B cell (primary cell): ENCODE data around the gene ATP11A. TPM values are rescaled to one million over a fixed set of nuclear protein-coding genes. Genes with fewer than 3 reads are reported as not detected.

Source experiments
- ATAC-seq: fragments of 200-7000 bp; cut with Tn5 transposase; one replicate; pipeline ENCODE4 v1.10.0; 2021; ENCODE audit warnings: low read depth, mild to moderate bottlenecking, moderate number of reproducible peaks, moderate library complexity
- CTCF ChIA-PET: fragments of 350-600 bp; sonication (Branson Sonifier 250); formaldehyde crosslinking; loops from one replicate; lab custom pipeline; 2021; ENCODE audit warnings: antibody characterized with exemption, inconsistent platforms; lab: Charles Lee
- POLR2A ChIA-PET: fragments of 350-600 bp; sonication (Branson Sonifier 250); formaldehyde crosslinking; loops from one replicate; lab custom pipeline; 2021; ENCODE audit warnings: antibody characterized with exemption; lab: Charles Lee
- DNase-seq: peaks from one replicate; pipeline ENCODE4 v3.0.0; 2013
- H2AFZ ChIP-seq: 2 replicates; pipeline ENCODE4 v1.6.1; 2012; ENCODE audit warnings: mild to moderate bottlenecking, low read depth, low read length; ENCODE audit not compliant: insufficient read depth, poor library complexity, severe bottlenecking
- H3K27ac ChIP-seq, 2 donors: 1 replicate in 1 of 2; 2 replicates in 1 of 2; pipeline ENCODE4 v1.5.1; 2012 to 2013; ENCODE audit warnings: low read length in 2 of 2, mild to moderate bottlenecking in 2 of 2, moderate library complexity in 1 of 2
- H3K27me3 ChIP-seq, 4 experiments: fragments of 200-600 bp in 1 of 4; sonication (generic) in 1 of 4; replicated peaks in 1 of 4; 1 replicate in 2 of 4; 2 replicates in 2 of 4; pipeline versions ENCODE4 v1.6.1 to v1.7.0; 2013 to 2016; ENCODE audit warnings: low read length in 3 of 4, mild to moderate bottlenecking in 2 of 4, mixed read lengths in 1 of 4, moderate library complexity in 1 of 4; ENCODE audit not compliant: insufficient read depth in 4 of 4, control insufficient read depth in 3 of 4; ENCODE audit errors: control extremely low read depth in 1 of 4
- H3K36me3 ChIP-seq, 2 experiments: replicated peaks in 1 of 2; 1 replicate in 1 of 2; 2 replicates in 1 of 2; pipeline versions ENCODE4 v1.6.1 to v1.7.1; 2013; ENCODE audit warnings: low read length in 1 of 2; ENCODE audit not compliant: insufficient read depth in 2 of 2, control insufficient read depth in 1 of 2; ENCODE audit errors: control extremely low read depth in 1 of 2, extremely low read depth in 1 of 2
- H3K4me1 ChIP-seq, 2 donors: fragments of 200-600 bp in 1 of 2; sonication (generic) in 1 of 2; 1 replicate in 1 of 2; 2 replicates in 1 of 2; pipeline versions ENCODE4 v1.5.1 to v1.6.1; 2013 to 2017; ENCODE audit warnings: low read length in 2 of 2; ENCODE audit not compliant: control insufficient read depth in 2 of 2, insufficient read depth in 2 of 2
- H3K4me2 ChIP-seq: replicated peaks from 2 replicates; pipeline ENCODE3; 2012; ENCODE audit warnings: mild to moderate bottlenecking, low read depth, low read length; ENCODE audit not compliant: poor library complexity, severe bottlenecking
- H3K4me3 ChIP-seq, 5 experiments: fragments of 200-600 bp in 1 of 5; sonication (generic) in 1 of 5; 1 replicate in 3 of 5; 2 replicates in 2 of 5; pipeline versions ENCODE4 v1.5.1 to v1.7.0; 2011 to 2016; ENCODE audit warnings: low read length in 4 of 5, mild to moderate bottlenecking in 4 of 5, low read depth in 2 of 5, control low read depth in 1 of 5, moderate library complexity in 1 of 5; ENCODE audit not compliant: insufficient read depth in 1 of 5; ENCODE audit errors: control extremely low read depth in 1 of 5, extremely low read depth in 1 of 5
- H3K79me2 ChIP-seq: fragments of 200-600 bp; sonication (generic); one replicate; pipeline ENCODE4 v1.6.0; 2016; ENCODE audit warnings: low read length; ENCODE audit not compliant: control insufficient read depth, insufficient read depth
- H3K9ac ChIP-seq: fragments of 200-600 bp; sonication (generic); 2 replicates; pipeline ENCODE4 v1.6.1; 2017; ENCODE audit warnings: mild to moderate bottlenecking, low read length, moderate library complexity
- H3K9me3 ChIP-seq, 3 donors: one replicate each; pipeline versions ENCODE4 v1.6.1 to v1.7.1; 2013; ENCODE audit warnings: low read length in 2 of 3; ENCODE audit not compliant: control insufficient read depth in 2 of 3, insufficient read depth in 1 of 3; ENCODE audit errors: control extremely low read depth in 1 of 3
- H4K20me1 ChIP-seq: 2 replicates; pipeline ENCODE4 v1.6.0; 2012; ENCODE audit warnings: mild to moderate bottlenecking, low read length; ENCODE audit not compliant: insufficient read depth, control insufficient read depth, poor library complexity, severe bottlenecking
- H3K27ac Mint-ChIP-seq: one replicate; pipeline ENCODE4 v1.8.0; 2021; ENCODE audit warnings: mixed read lengths
- H3K27me3 Mint-ChIP-seq: one replicate; pipeline ENCODE4 v1.8.0; 2021; ENCODE audit warnings: mixed read lengths
- H3K4me1 Mint-ChIP-seq: one replicate; pipeline ENCODE4 v1.8.0; 2021; ENCODE audit warnings: mixed read lengths
- H3K4me3 Mint-ChIP-seq: one replicate; pipeline ENCODE4 v1.8.0; 2021; ENCODE audit warnings: mixed read lengths
- H3K9me3 Mint-ChIP-seq: one replicate; pipeline ENCODE4 v1.8.0; 2022; ENCODE audit warnings: mixed read lengths; ENCODE audit not compliant: insufficient read depth
- CTCF ChIP-seq: fragments of 200-600 bp; IDR thresholded peaks from one replicate; pipeline ENCODE4 v1.8.0; 2022; ENCODE audit warnings: antibody characterized with exemption, mild to moderate bottlenecking
- EZH2 ChIP-seq: IDR thresholded peaks from 2 replicates; pipeline ENCODE4 v1.6.1; 2012; ENCODE audit warnings: borderline replicate concordance, low read depth, mild to moderate bottlenecking, moderate library complexity, low read length; ENCODE audit not compliant: insufficient read depth, poor library complexity, severe bottlenecking
- WGBS: methylation state at CpG from one replicate; pipeline ENCODE4 v1.1.5; 2013; ENCODE audit warnings: missing lambda C conversion rate; ENCODE audit not compliant: insufficient coverage; 5-methylcytosine and 5-hydroxymethylcytosine counted together
- intact Hi-C: fragments of 100-400 bp; cut with micrococcal nuclease; formaldehyde crosslinking; loops from one replicate; pipeline ENCODE4 v1.10.0; 2022
- polyA plus RNA-seq: library from polyadenylated mRNA; depleted of rRNA; stranded (reverse); fragments of >200 nt; gene quantifications from 2 replicates; pipeline ENCODE4 v1.2.3, GENCODE V29; 2012
- total RNA-seq, 2 donors: library from RNA; stranded (reverse); fragments of 120-200 nt in 1 of 2; gene quantifications; 1 replicate in 1 of 2; 2 replicates in 1 of 2; pipeline versions ENCODE4 v1.2.3 to v1.2.4, GENCODE V29; 2013 to 2022

The ATP11A gene
- total and polyA plus RNA-seq, 2 donors (not counting 1 experiment from before 2014, with no cell fraction given) = 36.9 to 60.3 TPM

DNA sequence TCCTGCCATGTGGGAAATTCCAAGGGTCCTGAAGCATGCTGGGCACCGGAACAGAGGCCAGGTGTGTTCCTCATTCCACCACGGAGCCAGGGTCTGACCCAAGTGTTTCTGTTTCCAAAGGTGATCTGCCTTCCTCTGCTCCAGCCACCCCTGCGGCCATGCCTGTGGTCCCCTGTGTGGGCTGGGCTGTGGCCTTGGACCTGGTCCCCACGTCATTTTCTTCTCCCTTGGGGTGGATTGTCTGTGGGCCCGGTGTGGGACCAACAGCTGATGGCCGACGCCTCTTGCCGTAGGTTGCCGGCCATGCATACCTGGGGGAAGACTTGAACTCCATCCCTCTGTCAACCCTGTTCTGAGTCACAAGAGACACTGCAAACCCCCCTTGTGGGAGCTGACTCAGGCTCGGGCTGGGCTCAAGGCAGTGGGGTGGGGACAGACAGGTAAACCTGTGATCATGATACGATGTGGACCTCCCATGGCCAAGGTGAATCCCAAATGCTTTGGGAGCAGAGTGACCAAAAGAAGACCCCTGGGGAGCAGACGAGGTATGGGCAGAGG is 35.0 kb downstream of the ATP11A start:
- no peak overlapping the region for H3K4me3 ChIP-seq
- peaks cover 0 to 8% of the 10 kb centered on the region in 2 donors for H3K4me1 ChIP-seq
- no peak overlapping the region for H2AFZ ChIP-seq
- no peak for TF ChIP-seq EZH2
- no peak for TF ChIP-seq CTCF
- intact Hi-C loops = no loop called here
- no peaks in the 10 kb centered on the region for H3K36me3 ChIP-seq
- ATAC-seq (no peak), DNase-seq (no peak)
- no peak overlapping the region for H3K27ac ChIP-seq
- ChIA-PET POLR2A (no interaction called here), CTCF (no interaction called here)
- no peaks in the 10 kb centered on the region for H3K9me3 ChIP-seq
- no peak overlapping the region for H3K4me2 ChIP-seq
- H3K27me3 ChIP-seq = no peaks in the 10 kb centered on the region
- Mint-ChIP-seq H3K27ac (no peak overlapping the region), H3K27me3 (no peaks in the 10 kb centered on the region), H3K4me1 (peaks cover 8% of the 10 kb centered on the region), H3K4me3 (no peak overlapping the region), H3K9me3 (no peaks in the 10 kb centered on the region)
- no peaks in the 10 kb centered on the region for H3K79me2 ChIP-seq
- no peak overlapping the region for H3K9ac ChIP-seq
- no peaks in the 10 kb centered on the region for H4K20me1 ChIP-seq
- WGBS = 72% methylated on average over 7 of the region's 12 CpGs

- Histone ChIP-seq H3K36me3 (no peaks in the 10 kb centered on the region), H3K9me3 (no peaks in the 10 kb centered on the region), H3K4me1 (peaks cover 0 to 8% of the 10 kb centered on the region in 2 donors), H2AFZ (no peak overlapping the region), H3K4me3 (no peak overlapping the region), H3K4me2 (no peak overlapping the region), H4K20me1 (no peaks in the 10 kb centered on the region), H3K9ac (no peak overlapping the region), H3K79me2 (peaks cover 5% of the 10 kb centered on the region), H3K27ac (no peak overlapping the region), H3K27me3 (no peaks in the 10 kb centered on the region)
- POLR2A ChIA-PET = no interaction called here
- Mint-ChIP-seq H3K27ac (no peak overlapping the region), H3K4me1 (peaks cover 8% of the 10 kb centered on the region), H3K4me3 (no peak overlapping the region), H3K9me3 (no peaks in the 10 kb centered on the region), H3K27me3 (no peaks in the 10 kb centered on the region)
- CTCF ChIA-PET = no interaction called here
- TF ChIP-seq EZH2 (no peak), CTCF (no peak)
- intact Hi-C loops = no loop called here
- ATAC-seq = no peak
- DNase-seq = no peak
- WGBS = 9% methylated on average over 13 of the region's 18 CpGs
Measured at GRCh38 chr13:112725346-112726015, 35.6 kb downstream of the ATP11A start.
